ENCODE results near the gene PARP12. TPM values are rescaled to one million over a fixed set of nuclear protein-coding genes. Genes with fewer than 3 reads are reported as not detected.

The PARP12 gene
- total RNA-seq, 4 donors from 2014 or later: 121 to 184 (median 156) TPM

- Histone ChIP-seq H3K27me3 (no peaks in the 10 kb centered on the region), H3K4me3 (no peak overlapping the region), H3K27ac (no peak overlapping the region), H3K36me3 (no peaks in the 10 kb centered on the region), H3K9me3 (no peaks in the 10 kb centered on the region), H3K4me1 (no peaks in the 10 kb centered on the region)
- DNase-seq: peak in 1 of 3 donors; percentile 42
- TF ChIP-seq CTCF (IDR thresholded peaks at IDR 0.05) (no peak), POLR2A (IDR thresholded peaks at IDR 0.05) (no peak)
Observed at GRCh38 chr7:140009735-140010134, 53.0 kb downstream of the PARP12 start.

- peak in 1 of 3 donors; percentile 40 for DNase-seq
Observed at GRCh38 chr7:140008755-140009610, 53.8 kb downstream of the PARP12 start.

GRCh38 chr7:140007051-140007690, 55.6 kb downstream of the PARP12 start:
- H3K4me3 ChIP-seq: no peak overlapping the region
- no peaks in the 10 kb centered on the region for H3K4me1 ChIP-seq
- H3K27me3 ChIP-seq: no peaks in the 10 kb centered on the region
- DNase-seq: peak in 1 of 3 donors; percentile 25
- H3K9me3 ChIP-seq: no peaks in the 10 kb centered on the region
- H3K36me3 ChIP-seq: no peaks in the 10 kb centered on the region
- no peak overlapping the region for H3K27ac ChIP-seq
- no peak for TF ChIP-seq POLR2A (IDR thresholded peaks at IDR 0.05)
- TF ChIP-seq CTCF (IDR thresholded peaks at IDR 0.05): no peak

More at GRCh38 chr7:140008755-140009610, 53.8 kb downstream of the PARP12 start:
- TF ChIP-seq POLR2A (IDR thresholded peaks at IDR 0.05) (no peak), CTCF (IDR thresholded peaks at IDR 0.05) (no peak)
- Histone ChIP-seq H3K4me1 (no peaks in the 10 kb centered on the region), H3K36me3 (no peaks in the 10 kb centered on the region), H3K27me3 (no peaks in the 10 kb centered on the region), H3K9me3 (no peaks in the 10 kb centered on the region), H3K27ac (no peak overlapping the region), H3K4me3 (no peak overlapping the region)

GRCh38 chr7:140006600-140006999, 56.2 kb downstream of the PARP12 start:
- Histone ChIP-seq H3K27ac (no peak overlapping the region), H3K9me3 (no peaks in the 10 kb centered on the region), H3K4me1 (no peaks in the 10 kb centered on the region), H3K36me3 (no peaks in the 10 kb centered on the region), H3K4me3 (no peak overlapping the region), H3K27me3 (no peaks in the 10 kb centered on the region)
- TF ChIP-seq CTCF (IDR thresholded peaks at IDR 0.05) (no peak), POLR2A (IDR thresholded peaks at IDR 0.05) (no peak)
- peak in 1 of 3 donors; percentile 14 for DNase-seq

- no peaks in the 10 kb centered on the region for H3K4me1 ChIP-seq
- no peak overlapping the region for H3K4me3 ChIP-seq
- H3K9me3 ChIP-seq: no peaks in the 10 kb centered on the region
- peak in 2 of 3 donors; percentile 45 to 66 for DNase-seq
- no peak for TF ChIP-seq POLR2A (IDR thresholded peaks at IDR 0.05)
- TF ChIP-seq CTCF (IDR thresholded peaks at IDR 0.05): peak in 4 of 6 experiments; percentile 12 to 36 (median 22)
- H3K36me3 ChIP-seq: no peaks in the 10 kb centered on the region
- H3K27me3 ChIP-seq: no peaks in the 10 kb centered on the region
- H3K27ac ChIP-seq: no peak overlapping the region
Observed at GRCh38 chr7:140005754-140006503, 56.8 kb downstream of the PARP12 start.
